ENCODE data around the gene KRT34. TPM values are rescaled to one million over a fixed set of nuclear protein-coding genes. Genes with fewer than 3 reads are reported as not detected.
"Not testable (repeated sequence)": the region's sequence is repeated elsewhere in the genome, so short reads cannot be mapped to it uniquely, and the experiment has no call there.

The KRT34 gene
- total RNA-seq, 2 donors from 2014 or later: not detected

DNA sequence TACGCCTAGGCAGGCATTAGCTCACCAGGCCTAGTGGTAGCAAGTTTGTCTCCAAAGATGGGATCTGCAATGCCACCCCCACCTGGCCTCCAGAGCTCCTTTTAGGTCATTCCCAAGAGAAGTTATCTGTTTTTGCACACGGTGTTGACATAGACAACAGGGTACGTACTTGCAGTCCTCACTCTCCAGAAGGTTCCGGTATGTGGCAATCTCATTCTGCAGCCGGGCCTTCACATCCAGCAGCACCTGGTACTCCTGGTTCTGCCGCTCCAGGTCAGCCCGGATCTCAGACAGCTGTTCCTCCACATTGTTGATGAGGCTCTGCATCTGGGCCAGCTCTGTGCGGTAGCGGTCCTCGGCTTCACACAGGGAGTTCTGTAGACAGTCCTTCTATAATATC is 25.1 kb upstream of the KRT34 start:
- intact Hi-C loops (cut with DNase I): no loop called here

GRCh38 chr17:41406205-41406604 is 24.1 kb upstream of the KRT34 start:
- intact Hi-C loops (cut with DNase I): no loop called here
- no peak for DNase-seq (ENCODE audit: low spot score)

More for the DNA sequence above, 25.1 kb upstream of the KRT34 start:
- DNase-seq (ENCODE audit: low spot score): no peak

DNA sequence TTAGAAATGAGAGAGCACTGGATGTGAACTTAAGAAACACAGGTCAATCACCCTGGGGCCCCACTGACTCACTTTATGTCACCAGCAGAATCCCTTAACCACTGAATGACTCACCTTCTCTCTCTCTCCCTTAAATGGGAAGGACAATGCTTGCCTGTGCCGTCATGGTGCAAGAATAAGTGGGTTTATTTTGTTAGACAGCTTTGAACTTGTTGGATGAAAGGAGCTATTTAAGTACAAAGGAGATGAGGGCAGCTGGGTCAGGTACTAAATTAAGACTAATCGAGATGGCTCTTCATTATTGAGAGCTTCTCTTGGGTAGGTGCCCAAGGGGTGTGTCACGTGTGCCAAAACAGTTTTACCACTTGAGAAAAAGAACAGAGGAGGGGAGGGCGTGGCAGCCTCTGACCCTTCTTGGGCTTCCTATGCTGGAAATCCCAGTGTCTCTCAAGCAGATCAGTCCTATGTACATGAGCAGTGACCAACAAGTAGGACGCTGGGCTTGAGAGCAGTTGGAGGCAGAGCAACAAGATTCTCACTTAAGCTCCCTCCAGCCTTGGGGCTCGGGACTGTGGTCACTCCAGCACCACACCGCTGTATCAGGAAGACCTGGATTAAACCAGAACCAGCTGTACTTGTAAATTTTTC is 22.0 kb upstream of the KRT34 start:
- intact Hi-C loops (cut with DNase I): no loop called here
- DNase-seq (ENCODE audit: low spot score): no peak

DNA sequence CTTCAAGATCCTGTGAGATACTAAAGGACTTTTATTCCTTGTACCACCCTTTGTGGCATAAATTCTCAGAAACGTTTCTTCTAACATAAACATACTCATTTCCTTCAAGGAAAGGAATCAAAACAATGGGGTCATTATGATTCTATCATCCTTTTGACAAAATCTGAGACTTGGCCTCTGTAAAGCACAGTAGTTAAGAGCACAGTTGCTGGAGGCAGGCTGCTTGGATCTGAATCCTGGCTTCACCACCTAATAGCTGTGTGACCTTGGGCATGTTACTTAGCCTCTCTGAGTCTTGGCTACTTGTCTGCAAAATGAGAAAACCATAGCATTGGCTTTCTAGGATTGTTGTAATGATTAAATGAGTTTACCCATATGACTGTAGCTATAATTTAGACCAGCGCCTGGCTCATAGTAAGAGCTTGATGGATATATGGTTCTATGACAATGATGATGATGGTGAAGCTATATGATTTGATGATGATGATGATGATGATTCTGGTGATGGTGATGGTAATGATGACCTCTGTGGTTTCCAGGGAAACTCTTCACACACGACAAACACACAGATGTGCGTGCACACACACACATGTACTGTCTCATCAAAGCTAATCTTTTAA is 21.4 kb upstream of the KRT34 start:
- intact Hi-C loops (cut with DNase I): no loop called here
- DNase-seq (ENCODE audit: low spot score): no peak

DNA sequence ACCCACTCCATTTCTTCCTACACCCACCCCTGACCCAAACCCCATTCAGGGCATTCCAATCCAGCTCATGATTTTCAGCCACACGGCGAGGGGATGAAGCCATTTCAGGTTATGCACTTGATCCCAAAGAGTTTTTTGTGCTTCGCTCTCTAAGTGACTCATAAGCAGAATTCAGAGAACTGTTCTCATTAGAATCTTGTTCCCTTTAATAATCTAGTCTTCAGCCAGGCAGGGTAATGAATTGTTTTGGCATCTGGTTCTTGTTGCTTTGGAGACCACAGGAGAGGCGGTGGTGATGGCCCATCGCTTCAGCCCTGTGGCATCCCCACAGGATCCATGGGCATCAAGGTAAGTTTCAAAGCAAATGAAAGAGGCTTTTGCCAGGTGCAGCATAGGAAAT is 20.1 kb upstream of the KRT34 start:
- DNase-seq (ENCODE audit: low spot score): no peak
- intact Hi-C loops (cut with DNase I): no loop called here

DNA sequence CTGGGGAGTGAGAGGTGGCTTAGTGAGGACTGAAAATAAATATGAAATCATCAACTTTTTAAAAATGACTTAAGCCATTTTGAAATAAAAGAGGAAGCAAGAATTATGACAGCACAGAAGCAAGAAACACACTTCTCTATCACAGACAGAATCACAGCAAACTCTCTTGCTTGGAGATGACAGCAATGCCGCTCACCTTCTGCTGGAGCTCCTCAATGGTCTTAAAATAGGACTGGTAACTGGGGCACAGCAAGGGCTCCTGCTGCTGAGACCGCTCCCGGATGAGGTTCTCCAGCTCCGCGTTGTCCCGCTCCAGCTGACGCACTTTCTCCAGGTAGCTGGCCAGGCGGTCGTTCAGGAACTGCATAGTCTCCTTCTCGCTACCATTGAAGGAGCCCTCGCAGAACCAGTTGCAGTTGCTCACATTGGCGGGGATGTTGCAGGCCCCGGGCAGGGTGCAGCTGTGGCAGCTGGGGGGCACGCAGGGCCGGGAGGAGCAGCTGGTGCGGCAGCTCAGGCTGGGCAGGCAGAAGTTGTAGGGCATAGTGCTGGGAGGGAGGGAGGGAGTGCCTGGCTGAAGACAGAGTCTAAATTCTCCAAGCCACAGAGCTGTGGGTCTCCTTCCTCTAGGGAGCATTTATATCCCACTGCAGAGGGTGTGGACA is 15.0 kb upstream of the KRT34 start, which contains the start of gene KRT31:
Gene KRT31, minus strand, starts transcription at position 613 of the 665 bp plus-strand sequence. Its CDS starts 69 bp downstream, at position 544.
- intact Hi-C loops (cut with DNase I): no loop called here
- no peak for DNase-seq (ENCODE audit: low spot score)

DNA sequence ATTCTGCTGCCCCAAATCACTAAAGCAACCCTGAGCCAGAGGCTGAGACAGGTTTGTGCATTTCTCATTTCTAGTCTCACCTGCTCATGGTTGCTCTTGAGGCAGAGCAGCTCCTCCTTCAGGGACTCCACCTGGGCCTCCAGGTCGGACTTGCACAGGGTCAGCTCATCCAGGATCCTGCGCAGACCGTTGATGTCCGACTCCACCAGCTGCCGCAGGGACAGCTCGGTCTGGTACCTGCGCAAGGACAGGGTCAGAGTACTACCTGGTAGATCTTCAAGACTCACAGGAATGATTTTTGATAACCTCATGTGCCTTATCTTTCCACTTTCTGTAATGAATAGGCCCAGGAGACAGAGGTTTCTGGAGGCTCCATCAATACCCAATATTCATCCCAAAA is 14.2 kb upstream of the KRT34 start:
- DNase-seq (ENCODE audit: low spot score): no peak
- intact Hi-C loops (cut with DNase I): no loop called here

DNA sequence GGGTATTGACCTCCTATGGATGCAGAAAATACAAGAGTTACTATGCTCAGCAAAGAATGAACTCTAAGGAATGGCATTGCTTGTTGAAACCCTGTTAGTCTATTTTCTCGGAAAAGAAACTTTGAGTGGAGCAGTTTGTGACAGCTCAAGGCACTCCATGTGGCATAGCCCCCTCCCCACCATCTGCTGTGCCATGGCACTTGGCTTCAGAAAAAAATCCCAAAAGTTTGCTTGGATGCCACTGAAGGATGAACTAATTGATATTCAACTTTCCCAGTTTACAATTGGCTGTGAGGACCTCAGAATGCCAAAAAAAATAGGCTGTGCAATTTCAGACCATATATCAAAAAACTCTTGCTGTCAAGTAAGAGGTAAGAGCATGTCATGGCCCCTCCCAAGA is 13.5 kb upstream of the KRT34 start:
- intact Hi-C loops (cut with DNase I): no loop called here

DNA sequence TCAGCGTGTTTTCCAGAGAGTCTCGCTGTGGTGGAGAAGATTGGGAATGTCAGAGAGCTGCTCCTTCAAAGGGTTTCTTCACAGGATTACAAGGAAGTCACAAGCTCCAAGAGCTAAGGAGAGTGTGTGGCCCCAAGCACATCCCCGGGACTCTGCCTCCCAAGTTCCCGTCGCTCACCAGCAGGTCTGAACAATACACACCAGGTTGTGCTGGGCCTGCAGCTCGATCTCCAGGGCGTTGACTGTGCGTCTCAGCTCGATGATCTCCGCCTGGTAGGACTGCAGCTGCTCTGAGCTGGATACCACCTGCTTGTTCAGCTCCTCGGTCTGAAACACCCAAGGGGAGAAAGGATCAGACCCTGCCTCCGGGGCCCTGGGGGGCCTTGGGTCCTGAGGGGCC is 12.9 kb upstream of the KRT34 start:
- intact Hi-C loops (cut with DNase I); DNase-seq (ENCODE audit: low spot score): not testable (repeated sequence)

More for the DNA sequence above, 13.5 kb upstream of the KRT34 start:
- DNase-seq (ENCODE audit: low spot score): no peak

DNA sequence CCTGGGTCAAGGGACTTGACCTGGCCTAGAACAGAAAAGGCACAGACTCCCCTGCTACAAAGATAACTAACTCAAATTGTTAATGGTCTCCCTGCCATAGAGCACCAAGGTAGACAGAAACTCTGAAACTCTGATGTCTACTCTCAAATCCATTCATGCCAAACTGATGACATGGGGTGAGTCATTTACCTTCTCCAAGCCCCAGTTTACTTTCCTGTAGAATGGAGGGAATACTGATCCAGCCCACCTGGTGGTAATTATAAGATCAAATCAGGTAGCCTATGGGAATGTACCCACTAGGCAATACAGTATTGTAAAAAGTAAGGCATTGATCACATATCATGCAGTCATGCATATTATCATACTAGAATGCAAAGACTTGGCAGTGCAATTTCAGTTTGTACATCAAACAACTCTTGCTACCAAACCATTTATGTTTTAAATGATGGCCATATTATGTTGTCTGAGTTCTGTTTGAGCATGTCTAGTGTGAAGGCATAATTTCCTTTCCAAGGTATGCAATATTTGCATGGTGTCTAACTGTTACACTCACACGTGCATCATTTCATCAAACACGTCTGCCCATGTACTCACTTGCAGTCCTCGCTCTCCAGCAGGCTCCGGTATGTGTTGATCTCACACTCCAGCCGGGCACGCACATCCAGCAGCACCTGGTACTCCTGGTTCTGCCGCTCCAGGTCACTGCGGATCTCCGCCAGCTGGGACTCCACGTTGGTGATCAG is 12.3 kb upstream of the KRT34 start:
- intact Hi-C loops (cut with DNase I): no loop called here

GRCh38 chr17:41393826-41394225 is 11.7 kb upstream of the KRT34 start:
- DNase-seq (ENCODE audit: low spot score): no peak
- intact Hi-C loops (cut with DNase I): no loop called here

More for the DNA sequence above, 12.3 kb upstream of the KRT34 start:
- DNase-seq (ENCODE audit: low spot score): no peak

GRCh38 chr17:41393294-41393693 is 11.2 kb upstream of the KRT34 start:
- no peak for DNase-seq (ENCODE audit: low spot score)
- intact Hi-C loops (cut with DNase I): no loop called here

DNA sequence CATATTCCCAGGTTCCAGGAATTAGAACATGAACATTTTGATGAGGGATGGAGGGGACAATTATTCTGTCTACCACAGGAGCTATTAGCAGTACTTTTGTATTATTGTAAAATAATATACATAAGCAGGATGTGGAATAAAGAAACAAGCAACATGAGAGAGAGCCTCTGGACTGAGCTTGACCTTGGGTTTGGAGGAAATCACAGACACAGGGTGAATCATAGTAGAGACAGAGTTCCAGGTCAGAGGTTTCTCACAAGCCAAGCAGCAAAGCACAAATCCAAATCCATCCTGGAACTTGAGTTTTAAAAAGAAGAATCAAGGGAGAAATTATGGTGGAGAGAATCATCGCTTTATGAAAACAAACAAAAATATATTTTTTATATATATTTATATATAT is 10.2 kb upstream of the KRT34 start:
- intact Hi-C loops (cut with DNase I): no loop called here
- no peak for DNase-seq (ENCODE audit: low spot score)

GRCh38 chr17:41391535-41391934 is 9.4 kb upstream of the KRT34 start:
- no peak for DNase-seq (ENCODE audit: low spot score)
- intact Hi-C loops (cut with DNase I): no loop called here

DNA sequence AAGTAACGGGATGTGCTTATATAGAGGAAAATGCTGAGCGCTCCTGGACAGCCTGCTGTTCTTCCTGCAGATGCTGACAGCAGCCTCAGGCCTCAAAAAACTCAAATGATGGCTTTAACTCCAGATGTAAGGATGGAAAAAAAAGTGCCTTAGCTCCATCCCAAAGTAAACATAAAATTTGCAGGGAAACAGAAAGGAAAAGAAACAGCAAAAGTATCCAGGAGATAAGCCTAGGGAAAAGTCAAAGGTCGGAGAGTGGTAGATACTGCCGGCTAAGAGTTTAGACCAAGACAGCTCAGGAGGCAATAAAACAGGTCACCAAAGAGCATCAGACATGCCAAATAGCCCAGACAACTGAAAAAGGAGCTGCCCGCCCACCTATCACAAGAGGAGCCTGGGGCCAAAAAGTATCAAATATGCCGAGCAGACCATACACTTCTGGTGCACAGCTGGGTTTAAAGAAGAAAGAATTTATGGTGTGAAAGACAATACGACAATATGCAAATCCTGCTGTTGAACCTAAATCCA is 8.4 kb upstream of the KRT34 start:
- intact Hi-C loops (cut with DNase I): no loop called here
- no peak for DNase-seq (ENCODE audit: low spot score)

- intact Hi-C loops (cut with DNase I): no loop called here
- no peak for DNase-seq (ENCODE audit: low spot score)
Measured at GRCh38 chr17:41387670-41388069, 5.6 kb upstream of the KRT34 start.

DNA sequence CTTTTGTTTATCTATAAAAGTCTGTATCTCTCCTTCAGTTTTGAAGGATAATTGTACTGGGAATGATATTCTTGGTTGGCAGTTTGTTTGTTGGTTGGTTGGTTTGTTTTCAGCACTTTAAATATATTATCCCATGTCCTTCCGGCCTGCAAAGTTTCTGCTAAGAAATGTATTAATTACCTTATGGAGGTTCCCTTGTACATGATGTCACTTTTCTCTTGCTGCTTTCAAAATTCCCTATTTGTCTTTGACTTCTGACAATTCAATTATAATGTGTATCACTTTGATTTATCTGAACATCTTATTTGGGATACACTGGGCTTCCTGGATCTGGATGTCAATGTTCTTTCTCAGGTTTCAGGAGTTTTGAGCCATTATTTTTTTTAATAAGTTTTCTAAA is 4.1 kb upstream of the KRT34 start:
- intact Hi-C loops (cut with DNase I): no loop called here
- DNase-seq (ENCODE audit: low spot score): no peak

DNA sequence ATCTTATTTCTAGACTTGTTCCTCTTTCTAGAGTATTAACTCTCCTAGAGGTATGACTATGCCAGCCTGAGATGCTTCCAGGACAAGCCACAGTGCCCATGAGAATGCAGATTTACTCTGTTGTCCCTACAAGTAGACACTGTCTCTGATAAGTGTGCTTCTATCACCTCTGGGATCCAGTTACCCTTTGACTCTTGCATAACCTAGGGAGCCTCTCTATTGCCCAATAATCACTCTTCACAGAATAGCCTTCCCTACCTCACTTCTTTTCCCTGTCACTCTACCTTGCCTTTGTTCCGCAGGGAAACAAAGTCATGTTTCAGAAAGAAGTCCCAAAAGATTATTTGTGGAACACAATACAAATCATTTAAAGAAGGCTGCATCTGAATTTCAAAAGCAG is 1.6 kb upstream of the KRT34 start:
- intact Hi-C loops (cut with DNase I): no loop called here
- DNase-seq (ENCODE audit: low spot score): no peak

GRCh38 chr17:41382394-41382793 is 288 bp upstream of the KRT34 start:
- intact Hi-C loops (cut with DNase I): no loop called here
- DNase-seq (ENCODE audit: low spot score): no peak

- intact Hi-C loops (cut with DNase I); DNase-seq (ENCODE audit: low spot score): not testable (repeated sequence)
Measured at GRCh38 chr17:41380091-41380490, 2.0 kb downstream of the KRT34 start.

Measured in posterior vena cava (tissue), 2 donors.